HCT116 (cell line): ENCODE results near the gene MYO10. TPM values are rescaled to one million over a fixed set of nuclear protein-coding genes. Genes with fewer than 3 reads are reported as not detected.

Source experiments
- ATAC-seq: fragments of 200-7000 bp; cut with Tn5 transposase; 2 replicates; pipeline ENCODE4 v1.9.1; 2020; ENCODE audit warnings: mild to moderate bottlenecking, moderate library complexity
- BruUV-seq: library from RNA; stranded (reverse); fragments of 400-500 nt; replicated peaks from 2 replicates; lab custom pipeline; 2021; lab: Mats Ljungman, UMichigan
- CTCF ChIA-PET: fragments of 300-600 bp; sonication (Branson Sonifier 250); formaldehyde crosslinking; loops from one replicate; lab custom pipeline; 2021; ENCODE audit warnings: antibody characterized with exemption; lab: Charles Lee
- POLR2A ChIA-PET: fragments of 300-600, 350-600 bp; sonication (Branson Sonifier 250); formaldehyde crosslinking; loops from one replicate; lab custom pipeline; 2021; ENCODE audit warnings: antibody characterized with exemption; lab: Charles Lee
- RAD21 ChIA-PET, 2 experiments: fragments of 300-600 bp; sonication (Branson Sonifier 250); formaldehyde crosslinking; loops; one replicate each; lab custom pipeline; 2023; ENCODE audit warnings: low total read pairs in 2 of 2; ENCODE audit not compliant: uncharacterized antibody in 2 of 2, unreplicated experiment in 2 of 2, low non-redundant PET in 1 of 2; lab: Charles Lee
- DNase-seq: peaks from one replicate; pipeline ENCODE4 v3.0.0-alpha.2; 2010; ENCODE audit warnings: low read depth, low spot score
- H2AFZ ChIP-seq: fragments of 200-600 bp; shearing (Covaris generic), sonication (generic); 2 replicates; pipeline ENCODE4 v1.6.1; 2017; ENCODE audit warnings: low read depth, mixed run types, mixed read lengths, antibody characterized with exemption, low read length; ENCODE audit not compliant: poor library complexity, severe bottlenecking
- H3K27ac ChIP-seq: 2 replicates; pipeline ENCODE4 v1.5.1; 2012; ENCODE audit warnings: low read depth, low read length
- H3K27me3 ChIP-seq: fragments of 200-600 bp; sonication (generic); 2 replicates; pipeline ENCODE4 v1.6.1; 2016; ENCODE audit warnings: mixed run types, low read length, mixed read lengths; ENCODE audit not compliant: insufficient read depth
- H3K36me3 ChIP-seq, 2 experiments: fragments of 200-500 bp in 1 of 2; fragments of 200-600 bp in 1 of 2; sonication (Bioruptor generic) in 1 of 2; sonication (generic) in 1 of 2; 2 replicates each; pipeline versions ENCODE4 v1.5.1 to v1.6.1; 2014 to 2016; ENCODE audit warnings: low read length in 2 of 2, inconsistent platforms in 1 of 2, mixed read lengths in 1 of 2, mixed run types in 1 of 2; ENCODE audit not compliant: insufficient read depth in 2 of 2, control insufficient read depth in 1 of 2
- H3K4me1 ChIP-seq, 2 experiments: fragments of 200-600 bp in 1 of 2; sonication (generic) in 1 of 2; 2 replicates each; pipeline versions ENCODE4 v1.5.1 to v1.6.1; 2012 to 2017; ENCODE audit warnings: low read length in 2 of 2, inconsistent platforms in 1 of 2, mild to moderate bottlenecking in 1 of 2, mixed read lengths in 1 of 2, mixed run types in 1 of 2, moderate library complexity in 1 of 2; ENCODE audit not compliant: insufficient read depth in 2 of 2, control insufficient read depth in 1 of 2
- H3K4me2 ChIP-seq: fragments of 200-600 bp; sonication (generic); 2 replicates; pipeline ENCODE4 v1.6.1; 2017; ENCODE audit warnings: mixed run types, low read length, mixed read lengths
- H3K4me3 ChIP-seq, 2 experiments: fragments of 200-600 bp in 1 of 2; sonication (generic) in 1 of 2; replicated peaks in 1 of 2; 2 replicates each; pipeline ENCODE4 v1.5.1; 2011 to 2016; ENCODE audit warnings: low read length in 2 of 2, control low read depth in 1 of 2, low read depth in 1 of 2, mild to moderate bottlenecking in 1 of 2, mixed read lengths in 1 of 2, mixed run types in 1 of 2
- H3K79me2 ChIP-seq: fragments of 200-600 bp; sonication (generic); 2 replicates; pipeline ENCODE4 v1.6.1; 2017; ENCODE audit warnings: mild to moderate bottlenecking, mixed run types, low read length, moderate library complexity, mixed read lengths; ENCODE audit not compliant: insufficient read depth
- H3K9ac ChIP-seq: fragments of 200-600 bp; sonication (generic); 2 replicates; pipeline ENCODE4 v1.6.1; 2016; ENCODE audit warnings: low read length, mixed read lengths
- H3K9me2 ChIP-seq: fragments of 200-600 bp; sonication (generic), shearing (Covaris generic); 2 replicates; pipeline ENCODE4 v1.6.1; 2017; ENCODE audit warnings: mixed run types, mild to moderate bottlenecking, moderate library complexity; ENCODE audit not compliant: insufficient read depth
- H3K9me3 ChIP-seq, 2 experiments: fragments of 200-500 bp in 1 of 2; fragments of 200-600 bp in 1 of 2; sonication (Bioruptor generic) in 1 of 2; sonication (generic) in 1 of 2; 2 replicates each; pipeline ENCODE4 v1.6.1; 2014 to 2017; ENCODE audit warnings: low read length in 2 of 2, mixed read lengths in 2 of 2, inconsistent platforms in 1 of 2, low read depth in 1 of 2, mild to moderate bottlenecking in 1 of 2, mixed run types in 1 of 2, moderate library complexity in 1 of 2; ENCODE audit not compliant: control insufficient read depth in 1 of 2, insufficient read depth in 1 of 2
- H4K20me1 ChIP-seq: fragments of 200-600 bp; sonication (generic), shearing (Covaris generic); 2 replicates; pipeline ENCODE4 v1.6.1; 2017; ENCODE audit warnings: mixed run types, mild to moderate bottlenecking, moderate library complexity; ENCODE audit not compliant: insufficient read depth
- CBX3 ChIP-seq: IDR thresholded peaks from 2 replicates; pipeline ENCODE4 v1.6.1; 2012; ENCODE audit warnings: low read depth
- CEBPB ChIP-seq: IDR thresholded peaks from 2 replicates; pipeline ENCODE4 v1.6.1; 2012; ENCODE audit warnings: low read depth
- CTCF ChIP-seq, 3 experiments: fragments of 200-600 bp in 1 of 3; sonication (generic) in 1 of 3; IDR thresholded peaks in 2 of 3; conservative IDR thresholded peaks in 1 of 3; 2 replicates each; pipeline ENCODE4 v1.5.1; 2012 to 2017; ENCODE audit warnings: low read depth in 2 of 3, low read length in 2 of 3, antibody characterized with exemption in 1 of 3, borderline replicate concordance in 1 of 3, control low read depth in 1 of 3, mild to moderate bottlenecking in 1 of 3, mixed read lengths in 1 of 3, mixed run types in 1 of 3, moderate library complexity in 1 of 3; ENCODE audit not compliant: insufficient read depth in 1 of 3
- EZH2 ChIP-seq: fragments of 200-600 bp; sonication (generic); IDR thresholded peaks from 2 replicates; pipeline ENCODE4 v1.6.1; 2017; ENCODE audit warnings: antibody characterized with exemption, mixed run types
- EZH2phosphoT487 ChIP-seq: fragments of 200-600 bp; IDR thresholded peaks from 2 replicates; pipeline ENCODE4 v1.6.1; 2018; ENCODE audit warnings: antibody characterized with exemption, borderline replicate concordance
- FOSL1 ChIP-seq: IDR thresholded peaks from 2 replicates; pipeline ENCODE4 v1.6.1; 2012; ENCODE audit warnings: low read depth
- JUND ChIP-seq: IDR thresholded peaks from 2 replicates; pipeline ENCODE4 v1.6.1; 2012
- MAX ChIP-seq: IDR thresholded peaks from 2 replicates; pipeline ENCODE4 v1.6.1; 2012
- POLR2A ChIP-seq: IDR thresholded peaks from 2 replicates; pipeline ENCODE4 v1.7.0; 2011; ENCODE audit warnings: borderline replicate concordance; ENCODE audit not compliant: insufficient read depth, insufficient read length; ENCODE audit errors: extremely low read depth
- POLR2AphosphoS5 ChIP-seq: IDR thresholded peaks from 2 replicates; pipeline ENCODE4 v1.6.1; 2011; ENCODE audit warnings: mild to moderate bottlenecking, low read depth, low read length, moderate library complexity
- RAD21 ChIP-seq: IDR thresholded peaks from 2 replicates; pipeline ENCODE4 v1.6.1; 2012; ENCODE audit warnings: low read depth, mild to moderate bottlenecking
- SRF ChIP-seq: IDR thresholded peaks from 2 replicates; pipeline ENCODE4 v1.6.1; 2012; ENCODE audit warnings: low read depth
- TCF7L2 ChIP-seq: IDR thresholded peaks from 2 replicates; pipeline ENCODE4 v1.7.0; 2011; ENCODE audit warnings: borderline replicate concordance, inconsistent platforms; ENCODE audit not compliant: insufficient read depth, insufficient read length; ENCODE audit errors: extremely low read depth
- YY1 ChIP-seq: IDR thresholded peaks from 2 replicates; pipeline ENCODE4 v1.6.1; 2011; ENCODE audit warnings: low read length, low read depth, moderate library complexity, mild to moderate bottlenecking; ENCODE audit not compliant: insufficient replicate concordance; ENCODE audit errors: extremely low read depth
- ZBTB33 ChIP-seq: IDR thresholded peaks from 2 replicates; pipeline ENCODE4 v1.6.1; 2011; ENCODE audit warnings: mild to moderate bottlenecking, low read length, moderate library complexity; ENCODE audit not compliant: insufficient replicate concordance; ENCODE audit errors: extremely low read depth
- intact Hi-C: fragments of 100-400 bp; cut with micrococcal nuclease; formaldehyde crosslinking; loops from 2 replicates; pipeline ENCODE4 v1.10.0; 2022
- total RNA-seq: library from RNA; stranded (reverse); gene quantifications from one replicate; pipeline ENCODE4 v1.2.1, GENCODE V29; 2021; ENCODE audit not compliant: unreplicated experiment

The MYO10 gene
- total RNA-seq, 1 experiment from 2014 or later = 34.9 TPM

- POLR2A ChIA-PET = no interaction called here
- Histone ChIP-seq H3K4me2 (no peak overlapping the region), H3K36me3 (peaks cover 7 to 12% of the 10 kb centered on the region in 2 experiments; a peak in 3 of 4 replicates), H2AFZ (no peak overlapping the region), H3K27ac (no peak overlapping the region), H4K20me1 (no peaks in the 10 kb centered on the region), H3K4me1 (no peaks in the 10 kb centered on the region), H3K9me3 (no peaks in the 10 kb centered on the region), H3K79me2 (no peaks in the 10 kb centered on the region), H3K4me3 (no peak overlapping the region), H3K9me2 (no peaks in the 10 kb centered on the region), H3K9ac (no peak overlapping the region), H3K27me3 (no peaks in the 10 kb centered on the region)
- CTCF ChIA-PET = no interaction called here
- no TSS peak for BruUV-seq
- no peak for ATAC-seq
- RAD21 ChIA-PET = no interaction called here
- intact Hi-C loops = no loop called here
- TF ChIP-seq CBX3 (no peak), RAD21 (no peak), YY1 (no peak), POLR2A (no peak)
- no peak for DNase-seq
Measured at GRCh38 chr5:16755641-16756040, 180.4 kb downstream of the MYO10 start.

- intact Hi-C loops = no loop called here
- no peak for ATAC-seq
- no peaks in the 10 kb centered on the region for H4K20me1 ChIP-seq
- no peaks in the 10 kb centered on the region for H3K79me2 ChIP-seq
- H3K9me3 ChIP-seq = no peaks in the 10 kb centered on the region
- no peak for DNase-seq
- no peaks in the 10 kb centered on the region for H3K27me3 ChIP-seq
- ChIA-PET CTCF (no interaction called here), RAD21 (no interaction called here), POLR2A (no interaction called here)
- no peak for TF ChIP-seq RAD21
- TF ChIP-seq CTCF (IDR thresholded peaks at IDR 0.05 in 2 of 3, conservative IDR thresholded peaks at IDR 0.05 in 1 of 3; ENCODE audit: borderline replicate concordance in 1 of 3, insufficient read depth in 1 of 3, low read depth in 2 of 3, low read length in 2 of 3) = no peak
- TF ChIP-seq TCF7L2 = no peak
- no peak for TF ChIP-seq POLR2A
- TF ChIP-seq CEBPB = no peak
- no peak for TF ChIP-seq EZH2
- TF ChIP-seq SRF = no peak
- no peak for TF ChIP-seq POLR2AphosphoS5
- no peak for TF ChIP-seq FOSL1
- TF ChIP-seq ZBTB33 = no peak
- TF ChIP-seq EZH2phosphoT487 = no peak
- TF ChIP-seq MAX = no peak
- no peak for TF ChIP-seq JUND
- no peak for TF ChIP-seq CBX3
- H3K4me2 ChIP-seq = no peak overlapping the region
- no peak overlapping the region for H3K4me3 ChIP-seq
- no peak overlapping the region for H3K27ac ChIP-seq
- H3K36me3 ChIP-seq = peaks cover 6% of the 10 kb centered on the region in 2 experiments; a peak in 2 of 4 replicates
- no peak overlapping the region for H2AFZ ChIP-seq
- H3K9me2 ChIP-seq = no peaks in the 10 kb centered on the region
- no peak overlapping the region for H3K9ac ChIP-seq
- no peaks in the 10 kb centered on the region for H3K4me1 ChIP-seq
- BruUV-seq = no TSS peak
Measured at GRCh38 chr5:16754601-16755000, 181.5 kb downstream of the MYO10 start.
